Ramos (cell line): Measurements from ENCODE around the gene SELENOW.
"Not testable (repeated sequence)": the region's sequence is repeated elsewhere in the genome, so short reads cannot be mapped to it uniquely, and the experiment has no call there.

Experiments used
- in situ Hi-C: fragments of 300-500 bp; cut with MboI; formaldehyde crosslinking; loops from one replicate; pipeline ENCODE4 v1.14.3; 2022; ENCODE audit warnings: low sequenced_read_pairs; ENCODE audit not compliant: unreplicated experiment

The SELENOW gene

GRCh38 chr19:47778954-47779351 is 450 bp downstream of the SELENOW start:
- in situ Hi-C loops = no loop called here

- in situ Hi-C loops = no loop called here
Measured at GRCh38 chr19:47779524-47780214, 1.2 kb downstream of the SELENOW start.

GRCh38 chr19:47780215-47780551 is 1.7 kb downstream of the SELENOW start:
- in situ Hi-C loops = no loop called here

- in situ Hi-C loops = no loop called here
Measured at GRCh38 chr19:47781590-47782262, 3.2 kb downstream of the SELENOW start.

- in situ Hi-C loops = no loop called here
Measured at GRCh38 chr19:47786566-47786965, 8.1 kb downstream of the SELENOW start.

- in situ Hi-C loops = not testable (repeated sequence)
Measured at GRCh38 chr19:47787307-47787706, 8.8 kb downstream of the SELENOW start.

GRCh38 chr19:47789811-47790210 is 11.3 kb downstream of the SELENOW start:
- in situ Hi-C loops = not testable (repeated sequence)

- in situ Hi-C loops = no loop called here
Measured at GRCh38 chr19:47790398-47790814, 11.9 kb downstream of the SELENOW start.

GRCh38 chr19:47792616-47793015 is 14.1 kb downstream of the SELENOW start:
- in situ Hi-C loops = no loop called here

GRCh38 chr19:47794526-47794925 is 16.0 kb downstream of the SELENOW start:
- in situ Hi-C loops = no loop called here

- in situ Hi-C loops = no loop called here
Measured at GRCh38 chr19:47796785-47797184, 18.3 kb downstream of the SELENOW start.

- in situ Hi-C loops = no loop called here
Measured at GRCh38 chr19:47797996-47798903, 19.7 kb downstream of the SELENOW start.

- in situ Hi-C loops = no loop called here
Measured at GRCh38 chr19:47798904-47799266, 20.4 kb downstream of the SELENOW start.

GRCh38 chr19:47801270-47801669 is 22.8 kb downstream of the SELENOW start:
- in situ Hi-C loops = no loop called here

GRCh38 chr19:47802521-47803043 is 24.1 kb downstream of the SELENOW start:
- in situ Hi-C loops = no loop called here

GRCh38 chr19:47803148-47803547 is 24.6 kb downstream of the SELENOW start:
- in situ Hi-C loops = not testable (repeated sequence)

GRCh38 chr19:47803671-47804070 is 25.2 kb downstream of the SELENOW start:
- in situ Hi-C loops = not testable (repeated sequence)

GRCh38 chr19:47804451-47804850 is 25.9 kb downstream of the SELENOW start, which contains the start of gene TPRX1:
Gene TPRX1 (minus strand): TSS chr19:47804551. CDS start chr19:47804539, 12 bp downstream.
- in situ Hi-C loops = not testable (repeated sequence)

GRCh38 chr19:47805313-47805712 is 26.8 kb downstream of the SELENOW start:
- in situ Hi-C loops = no loop called here

GRCh38 chr19:47806435-47806834 is 27.9 kb downstream of the SELENOW start:
- in situ Hi-C loops = no loop called here
